Activated CD8-positive, alpha-beta memory T cell treated with anti-CD3 and anti-CD28 coated beads, Interleukin-2, amount 50 U/mL, for 48 hours (primary cell): ENCODE results near the gene HELZ2.

Source experiments
- DNase-seq: peaks from one replicate; pipeline ENCODE4 v3.0.0-alpha.2; 2020

HELZ2 gene

DNA sequence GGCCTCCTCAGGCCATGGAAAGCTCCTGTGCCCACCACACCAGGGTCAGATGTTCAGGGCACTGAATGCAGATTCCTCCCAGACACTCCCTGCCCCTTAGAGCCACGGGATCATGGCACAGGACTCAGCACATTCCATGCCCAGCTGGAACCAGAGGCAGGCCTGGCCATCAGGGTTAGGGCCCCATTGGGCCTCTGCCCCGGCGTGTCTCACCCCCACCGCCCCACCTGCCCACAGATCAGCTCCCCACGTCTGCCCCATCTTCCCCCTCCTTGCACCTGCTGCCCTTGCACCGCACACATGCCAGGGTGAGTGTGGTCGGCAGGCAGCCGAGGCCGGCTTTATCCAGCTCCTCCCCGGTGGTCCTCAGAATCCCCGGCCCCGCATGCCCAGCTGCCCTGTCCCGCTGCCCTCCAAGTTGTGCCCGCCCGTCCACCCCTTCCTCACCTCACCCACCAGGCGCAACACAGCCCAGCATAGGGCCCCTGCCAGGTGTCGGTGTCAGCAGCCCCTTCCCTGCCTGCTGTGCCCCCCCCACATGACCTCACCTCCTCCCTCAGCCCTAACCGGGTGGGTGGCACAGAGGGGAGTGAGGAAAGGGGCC, 24.3 kb downstream of the HELZ2 start:
- DNase-seq, result no peak

GRCh38 chr20:63549019-63549418, 25.0 kb downstream of the HELZ2 start:
- DNase-seq, result no peak

- DNase-seq, result no peak
Measured at GRCh38 chr20:63548542-63548941, 25.5 kb downstream of the HELZ2 start.

DNA sequence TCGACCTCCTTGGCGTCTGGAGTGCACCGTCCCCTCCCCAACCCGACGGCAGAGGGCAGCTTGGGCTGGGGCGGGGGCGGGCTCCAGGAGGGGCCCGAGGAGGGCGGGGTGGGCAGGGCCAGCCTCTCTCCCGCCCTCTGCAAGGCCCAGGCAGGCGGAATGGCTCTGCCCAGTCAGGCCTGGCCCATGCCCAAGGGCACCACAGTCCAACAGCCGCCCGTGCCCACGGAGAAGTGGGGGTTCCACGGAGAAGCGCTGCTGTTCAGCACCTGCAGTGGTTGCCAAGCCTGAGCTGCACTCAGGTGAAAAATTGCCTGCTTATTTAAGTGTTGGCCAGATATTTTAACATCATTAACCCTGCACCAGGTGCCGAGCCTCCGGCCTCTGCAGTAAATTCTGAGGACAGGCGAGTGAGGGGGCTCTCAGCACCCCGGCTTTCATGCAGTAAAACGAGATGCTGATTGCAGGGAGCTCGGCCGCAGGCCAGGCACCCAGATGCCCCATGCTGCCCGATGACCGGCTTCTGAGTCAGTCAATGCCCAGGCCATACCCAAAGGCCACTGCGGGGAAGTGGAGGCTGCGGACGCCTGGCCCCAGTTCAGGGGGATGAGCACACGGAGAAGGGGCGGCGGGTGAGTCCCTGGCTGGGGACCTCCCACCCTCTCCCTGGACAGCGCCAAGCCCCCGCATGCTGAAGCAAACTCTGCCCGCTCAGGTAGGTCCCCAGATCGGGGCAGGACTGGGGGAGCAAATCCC, 26.1 kb downstream of the HELZ2 start, which contains the start of gene SRMS:
TSS of gene SRMS (minus strand) at position 25 of the 756 bp plus-strand sequence. CDS start 286 bp downstream, outside the sequence.
- DNase-seq, result no peak

DNA sequence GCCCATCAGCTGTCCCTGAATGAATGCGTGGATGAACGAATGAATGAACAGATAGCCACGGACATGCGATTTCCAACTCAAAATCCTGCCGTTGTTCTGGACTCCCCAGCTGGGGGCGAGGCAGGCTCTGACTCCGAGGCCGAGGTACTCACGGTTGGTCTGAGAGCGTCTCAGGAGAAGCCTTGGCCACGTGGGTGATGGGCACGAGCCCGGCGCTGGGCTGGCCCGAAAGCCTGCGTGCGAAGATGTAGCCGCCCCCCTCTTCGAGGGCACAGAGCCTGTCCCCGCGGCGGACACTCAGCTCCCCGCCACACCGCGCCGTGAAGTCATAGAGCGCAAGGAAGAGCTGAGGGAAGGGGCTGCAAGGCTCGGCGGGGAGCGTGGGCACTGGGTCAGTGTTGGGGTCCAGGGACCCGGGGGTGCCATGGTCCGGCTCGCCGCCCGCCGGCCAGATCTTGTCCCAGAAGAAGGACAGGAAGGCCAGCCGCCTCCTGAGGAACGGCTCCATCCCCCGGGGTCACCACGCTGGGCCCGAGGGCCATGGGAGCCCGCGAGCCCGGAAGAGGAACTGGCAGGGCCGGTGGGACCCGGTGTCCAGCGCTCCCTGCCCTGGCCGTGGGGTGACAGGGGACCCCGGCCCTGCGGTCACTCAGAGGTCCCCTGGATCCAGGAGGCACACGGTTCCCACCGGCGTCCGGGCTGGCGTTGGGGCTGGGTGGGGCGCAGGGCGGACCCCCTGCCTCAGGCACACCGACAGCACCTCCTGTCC, 26.9 kb downstream of the HELZ2 start:
- DNase-seq, result no peak

GRCh38 chr20:63546256-63546955, 27.6 kb downstream of the HELZ2 start:
- no peak for DNase-seq

DNA sequence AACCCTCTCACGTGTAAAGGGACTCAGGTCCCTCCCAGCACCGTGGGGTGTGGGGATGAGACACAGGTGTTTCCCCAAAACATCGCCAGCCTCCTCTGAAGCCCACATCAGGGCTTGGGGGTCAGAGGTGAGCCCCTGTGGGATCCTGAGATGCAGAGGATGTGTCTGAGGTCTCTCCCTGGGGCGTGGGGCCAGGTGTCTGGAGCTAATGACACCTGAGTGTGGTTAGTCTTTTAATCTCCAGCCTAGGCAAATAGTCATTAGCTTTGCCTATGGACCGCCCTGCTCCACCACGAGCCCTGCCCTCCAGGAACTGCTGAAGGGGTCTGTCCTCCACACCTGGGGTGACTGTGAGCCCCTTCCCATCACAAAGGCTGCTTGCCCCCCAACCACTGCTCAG, 28.2 kb downstream of the HELZ2 start:
- DNase-seq, result no peak

DNA sequence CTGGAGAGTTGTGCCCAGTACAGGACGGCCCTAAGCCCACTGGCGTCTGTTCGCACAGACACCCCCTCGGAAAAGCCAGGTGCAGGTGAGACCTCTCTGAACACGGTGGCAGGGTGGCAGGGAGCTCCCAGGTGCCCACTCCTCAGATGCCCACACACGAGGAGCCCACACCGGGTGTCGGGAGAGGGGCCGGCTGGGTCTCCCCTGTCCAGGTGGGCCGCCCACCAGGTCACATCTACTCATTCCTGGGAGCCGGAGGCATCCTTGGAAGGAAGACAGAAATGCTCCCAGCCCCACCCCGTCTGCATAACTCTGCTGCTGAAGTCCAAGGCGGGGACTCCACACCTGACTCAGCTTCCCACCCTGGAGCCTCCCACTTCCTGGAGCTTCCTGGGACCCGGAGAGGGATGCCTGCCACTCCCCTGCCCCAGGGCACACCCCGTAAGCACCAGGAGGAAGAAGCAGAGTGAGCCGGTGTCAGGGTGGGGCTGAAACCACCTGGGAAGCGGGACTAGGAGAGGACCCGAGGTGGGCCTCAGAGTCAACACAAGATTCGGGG, 29.0 kb downstream of the HELZ2 start:
- no peak for DNase-seq

- DNase-seq, result no peak
Measured at GRCh38 chr20:63544241-63544957, 29.6 kb downstream of the HELZ2 start.

DNA sequence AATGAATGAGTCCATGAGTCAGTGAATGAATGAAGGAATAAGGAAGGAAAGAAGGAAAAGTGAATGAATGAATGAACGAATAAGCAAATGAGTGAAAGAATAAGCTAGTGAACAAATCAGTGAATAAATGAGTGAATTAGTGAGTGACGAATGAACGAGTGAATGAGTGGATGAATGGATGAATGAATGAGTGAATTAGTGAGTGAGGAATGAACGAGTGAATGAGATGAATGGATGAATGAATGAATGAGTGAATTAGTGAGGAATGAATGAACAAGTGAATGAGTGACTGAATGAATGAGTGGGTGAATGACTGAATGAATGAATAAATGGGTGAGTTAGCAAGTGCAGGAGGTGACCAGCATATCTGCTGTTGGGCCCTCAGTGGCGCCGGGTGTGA, 30.3 kb downstream of the HELZ2 start:
- no peak for DNase-seq

DNA sequence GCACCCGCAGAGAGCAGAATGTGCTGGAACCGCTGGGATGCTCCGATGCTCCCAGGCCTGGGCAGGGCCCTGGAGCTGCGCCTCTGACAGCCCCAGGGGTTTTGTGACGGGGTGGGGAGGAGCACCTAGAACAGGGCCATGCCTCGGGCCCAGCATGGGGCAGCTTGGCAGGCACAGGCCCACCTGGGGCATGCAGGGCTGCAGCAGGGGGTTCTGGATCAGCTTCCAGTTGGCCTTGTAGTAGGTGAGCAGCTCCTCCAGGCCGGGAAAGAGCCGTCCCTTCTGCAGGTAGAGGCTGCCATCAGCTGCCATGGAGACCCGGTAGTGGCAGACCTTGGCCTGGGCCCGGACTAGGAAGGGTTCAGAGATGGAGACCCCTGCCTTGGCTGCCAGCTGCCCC, 30.9 kb downstream of the HELZ2 start:
- DNase-seq, result no peak

- DNase-seq, result no peak
Measured at GRCh38 chr20:63542696-63543095, 31.3 kb downstream of the HELZ2 start.

GRCh38 chr20:63542031-63542559, 31.9 kb downstream of the HELZ2 start:
- DNase-seq, result no peak

DNA sequence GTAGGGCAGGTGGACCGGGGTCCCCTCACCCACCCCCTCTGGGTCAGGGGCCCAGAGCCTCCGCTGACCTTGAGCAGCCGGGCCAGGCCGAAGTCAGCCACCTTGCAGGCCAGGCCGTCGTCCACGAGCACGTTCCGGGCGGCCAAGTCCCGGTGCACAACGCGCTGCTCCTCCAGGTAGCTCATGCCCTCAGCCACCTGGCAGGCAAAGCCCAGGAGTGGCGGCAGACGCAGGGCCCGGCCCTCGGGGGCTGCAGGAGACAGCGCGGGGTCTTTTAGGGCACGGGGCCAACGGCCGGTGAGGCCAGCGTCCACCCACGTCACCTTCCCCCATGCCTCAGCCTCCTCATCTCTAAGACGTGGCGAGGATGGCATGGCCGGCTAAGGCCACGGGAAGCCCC, 32.7 kb downstream of the HELZ2 start:
- no peak for DNase-seq

GRCh38 chr20:63540417-63541186, 33.4 kb downstream of the HELZ2 start:
- DNase-seq, result no peak

DNA sequence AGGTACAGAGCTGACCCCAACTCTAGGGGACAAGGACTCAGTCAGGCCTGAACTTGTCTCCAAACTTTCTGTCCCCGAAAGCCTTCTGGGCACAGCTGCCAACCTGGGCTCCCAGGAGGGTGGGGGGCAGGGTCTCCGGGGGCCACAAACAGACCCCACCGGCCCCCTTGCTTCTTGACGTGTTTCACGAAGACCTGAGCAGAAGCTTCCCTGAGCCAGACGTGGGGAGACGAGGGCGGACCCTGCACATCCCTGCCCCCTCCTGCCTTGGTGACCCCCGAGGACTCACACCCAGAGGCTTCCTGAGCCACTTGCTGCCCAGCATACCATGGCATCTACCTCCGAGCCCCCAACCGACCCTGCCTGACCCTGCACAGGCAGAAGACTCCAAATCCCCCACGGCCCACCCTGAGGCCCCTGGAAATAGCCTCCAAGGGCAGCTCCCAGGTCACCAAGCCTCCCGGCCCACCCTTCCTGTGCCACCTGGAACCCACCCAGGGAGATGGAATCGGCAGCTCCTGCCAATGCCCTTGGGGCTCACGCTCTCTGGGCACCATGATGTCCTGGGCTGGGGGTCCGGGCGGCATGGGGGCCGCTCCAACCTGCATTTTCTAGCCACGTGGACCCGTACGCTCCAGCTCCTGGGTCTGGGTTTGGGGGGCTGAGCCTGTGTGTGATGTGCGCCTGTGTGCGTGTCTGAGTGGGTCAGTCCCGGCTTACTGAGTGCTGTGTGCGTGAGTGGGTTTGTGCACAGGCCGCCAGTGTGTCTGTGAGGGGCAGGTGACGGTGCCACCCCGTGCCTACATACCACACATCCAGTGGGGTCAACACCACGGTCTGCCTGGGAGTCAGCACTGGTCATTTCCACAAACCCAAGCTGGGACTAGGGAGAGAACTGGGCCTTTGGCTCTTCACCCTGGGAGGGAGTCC, 34.3 kb downstream of the HELZ2 start:
- no peak for DNase-seq

DNA sequence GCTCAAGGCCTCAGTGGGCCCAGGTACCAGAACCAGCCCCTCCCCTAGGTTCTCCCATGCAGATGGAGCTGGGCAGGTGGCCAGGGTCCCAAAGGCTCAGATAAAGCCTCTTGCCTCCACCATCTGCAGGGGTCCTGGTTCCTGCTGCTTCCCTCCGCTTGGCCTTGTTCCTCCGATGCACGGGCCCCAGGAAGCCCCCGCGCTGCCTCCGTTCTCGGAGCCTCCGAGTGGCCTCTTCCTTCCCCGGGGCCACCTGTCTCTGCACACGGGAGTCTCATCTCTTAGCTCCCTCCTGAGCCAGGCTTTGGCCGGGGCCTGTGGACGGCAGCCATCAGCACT, 35.0 kb downstream of the HELZ2 start:
- no peak for DNase-seq

GRCh38 chr20:63538204-63539091, 35.6 kb downstream of the HELZ2 start:
- DNase-seq, result no peak
